ENCODE results near the gene PTPRCAP.
"Not testable (repeated sequence)": the region's sequence is repeated elsewhere in the genome, so short reads cannot be mapped to it uniquely, and the experiment has no call there.

The PTPRCAP gene

GRCh38 chr11:67437082-67437808 lies at the start of gene PTPRCAP:
PTPRCAP (minus strand) TSS chr11:67437682; CDS start chr11:67437619, 63 bp downstream.
- FAIRE-seq: no peak

GRCh38 chr11:67486481-67487195 lies 49.2 kb upstream of the PTPRCAP start:
- FAIRE-seq: no peak

GRCh38 chr11:67485873-67486361 lies 48.4 kb upstream of the PTPRCAP start:
- not testable (repeated sequence) for FAIRE-seq

- no peak for FAIRE-seq
Measured at GRCh38 chr11:67484847-67485311, 47.4 kb upstream of the PTPRCAP start.

- no peak for FAIRE-seq
Measured at GRCh38 chr11:67483831-67484665, 46.6 kb upstream of the PTPRCAP start.

GRCh38 chr11:67482827-67483798 lies 45.6 kb upstream of the PTPRCAP start, which contains the start of gene AIP:
AIP (plus strand) TSS chr11:67483026; CDS start chr11:67483159, 133 bp downstream.
- peak; percentile 64 for FAIRE-seq

- no peak for FAIRE-seq
Measured at GRCh38 chr11:67482275-67482826, 44.9 kb upstream of the PTPRCAP start.

GRCh38 chr11:67477344-67478050 lies 40.0 kb upstream of the PTPRCAP start:
- FAIRE-seq: not testable (repeated sequence)

- not testable (repeated sequence) for FAIRE-seq
Measured at GRCh38 chr11:67476692-67477091, 39.2 kb upstream of the PTPRCAP start.

GRCh38 chr11:67472882-67473281 lies 35.4 kb upstream of the PTPRCAP start:
- no peak for FAIRE-seq

GRCh38 chr11:67470337-67471002 lies 33.0 kb upstream of the PTPRCAP start:
- no peak for FAIRE-seq

- no peak for FAIRE-seq
Measured at GRCh38 chr11:67469508-67469811, 32.0 kb upstream of the PTPRCAP start.

GRCh38 chr11:67468759-67469507 lies 31.5 kb upstream of the PTPRCAP start, which contains the start of gene TMEM134:
TMEM134 (minus strand) TSS chr11:67469251; CDS start chr11:67469192, 59 bp downstream.
- no peak for FAIRE-seq

- no peak for FAIRE-seq
Measured at GRCh38 chr11:67468456-67468758, 30.9 kb upstream of the PTPRCAP start.

- no peak for FAIRE-seq
Measured at GRCh38 chr11:67468056-67468455, 30.6 kb upstream of the PTPRCAP start.

- no peak for FAIRE-seq
Measured at GRCh38 chr11:67466962-67467771, 29.7 kb upstream of the PTPRCAP start.

GRCh38 chr11:67466367-67466766 lies 28.9 kb upstream of the PTPRCAP start:
- no peak for FAIRE-seq

- not testable (repeated sequence) for FAIRE-seq
Measured at GRCh38 chr11:67465530-67465929, 28.0 kb upstream of the PTPRCAP start.

GRCh38 chr11:67465189-67465510 lies 27.7 kb upstream of the PTPRCAP start:
- no peak for FAIRE-seq

All from endometrium (tissue), 2 donors.